ENCODE measurements around the gene FAM114A1.

DNA sequence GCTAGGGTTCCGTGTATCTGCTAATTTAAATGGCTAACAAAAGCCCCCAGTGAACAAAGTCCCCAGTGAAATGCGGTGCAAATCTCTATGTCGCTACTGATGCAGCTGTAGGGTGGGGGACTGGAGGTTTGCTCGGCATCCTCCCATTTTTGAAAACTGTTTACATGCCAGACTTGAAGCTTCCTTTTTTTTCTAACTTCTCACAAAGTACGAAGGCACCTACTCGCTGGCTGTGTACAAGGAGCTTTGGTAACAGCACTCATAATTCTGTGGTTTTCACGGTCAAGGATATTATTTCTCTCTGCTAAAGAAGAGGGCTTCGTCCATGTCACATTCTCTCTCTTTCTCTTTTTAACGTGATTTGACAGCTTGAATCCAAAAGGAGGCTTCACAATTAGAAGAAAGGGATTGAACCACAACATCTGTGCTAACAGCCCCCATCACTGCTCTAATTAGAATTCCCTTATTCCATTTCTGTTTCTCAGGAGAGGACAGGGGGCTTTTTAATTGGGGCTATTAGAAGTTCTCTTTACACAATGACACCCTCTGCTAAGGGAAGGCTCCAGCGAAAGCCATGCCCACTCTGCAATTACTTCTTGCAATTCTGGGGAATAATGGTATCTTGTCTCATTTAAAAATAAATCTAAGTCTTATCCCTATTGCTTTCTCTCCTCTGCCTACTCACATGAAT is 117.9 kb downstream of the FAM114A1 start:
- TF ChIP-seq CTCF (IDR thresholded peaks at IDR 0.05) (no peak), POLR2A (IDR thresholded peaks at IDR 0.05) (no peak), POLR2AphosphoS5 (IDR thresholded peaks at IDR 0.05; ENCODE audit: insufficient read depth in 1 of 2, low read depth in 1 of 2) (no peak)
